GM12874 (cell line): ENCODE data around the gene PON3.

Experiments used
- CTCF ChIP-seq: IDR thresholded peaks from 2 replicates; pipeline ENCODE4 v1.5.1; 2011; ENCODE audit warnings: low read depth, mild to moderate bottlenecking, control low read depth, low read length, moderate library complexity; ENCODE audit not compliant: insufficient read depth

PON3 gene

GRCh38 chr7:95411036-95411435 lies 14.9 kb upstream of the PON3 start:
- no peak for TF ChIP-seq CTCF

DNA sequence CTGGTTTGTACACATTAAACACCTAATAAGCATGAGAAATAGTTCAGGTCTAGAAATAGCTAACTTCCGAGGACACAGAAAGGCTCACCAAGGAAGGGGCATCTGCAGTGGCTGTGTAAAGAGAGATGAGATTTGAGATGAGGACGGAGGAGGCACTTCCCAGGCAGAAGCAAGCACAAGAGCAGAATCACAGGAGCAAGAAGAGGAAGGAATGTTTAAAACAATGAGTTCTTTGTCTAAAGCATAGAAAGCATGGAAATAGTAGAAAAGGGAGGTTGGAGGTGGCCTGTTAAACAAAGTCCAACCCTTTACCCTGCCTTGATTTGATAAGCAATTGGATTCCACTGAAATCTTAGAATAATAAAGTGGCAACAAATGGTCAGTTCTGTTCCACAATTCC lies 11.6 kb upstream of the PON3 start:
- TF ChIP-seq CTCF, result no peak

DNA sequence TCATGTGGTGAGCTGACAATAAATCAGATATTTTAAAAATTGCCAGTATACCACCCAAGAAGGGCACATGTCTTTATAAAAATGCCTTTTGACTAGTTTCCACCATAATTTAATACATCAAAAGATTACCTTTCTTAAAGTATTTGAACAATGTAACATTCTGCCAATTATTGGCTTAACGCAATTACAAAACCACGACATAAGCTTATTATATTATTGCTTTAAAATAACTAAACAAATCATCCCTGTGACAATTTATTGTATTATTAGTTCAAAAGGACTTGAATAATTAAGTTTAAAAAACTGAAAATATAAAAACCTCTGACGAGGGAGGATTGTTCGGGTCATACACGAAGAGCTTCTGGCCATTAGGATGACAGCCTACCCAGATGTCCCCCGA lies 9.6 kb upstream of the PON3 start:
- TF ChIP-seq CTCF, result no peak

DNA sequence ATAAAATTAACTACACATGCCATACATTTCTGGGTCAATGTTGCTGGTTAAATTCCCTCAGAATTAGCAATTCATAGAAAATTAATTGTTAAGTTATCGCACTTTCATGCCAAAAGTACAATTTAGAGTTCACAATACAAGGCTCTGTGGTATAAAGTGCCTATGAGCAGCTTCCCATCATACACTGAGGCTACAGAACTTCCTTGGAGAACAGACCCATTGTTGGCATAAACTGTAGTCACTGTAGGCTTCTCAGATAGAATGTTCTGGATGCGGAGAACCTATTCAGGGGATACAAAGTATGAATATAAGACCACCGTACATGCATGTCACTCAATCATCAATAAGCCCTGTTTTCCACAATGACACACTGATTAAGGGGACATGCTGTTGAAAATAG lies 9.0 kb upstream of the PON3 start:
- TF ChIP-seq CTCF, result no peak

DNA sequence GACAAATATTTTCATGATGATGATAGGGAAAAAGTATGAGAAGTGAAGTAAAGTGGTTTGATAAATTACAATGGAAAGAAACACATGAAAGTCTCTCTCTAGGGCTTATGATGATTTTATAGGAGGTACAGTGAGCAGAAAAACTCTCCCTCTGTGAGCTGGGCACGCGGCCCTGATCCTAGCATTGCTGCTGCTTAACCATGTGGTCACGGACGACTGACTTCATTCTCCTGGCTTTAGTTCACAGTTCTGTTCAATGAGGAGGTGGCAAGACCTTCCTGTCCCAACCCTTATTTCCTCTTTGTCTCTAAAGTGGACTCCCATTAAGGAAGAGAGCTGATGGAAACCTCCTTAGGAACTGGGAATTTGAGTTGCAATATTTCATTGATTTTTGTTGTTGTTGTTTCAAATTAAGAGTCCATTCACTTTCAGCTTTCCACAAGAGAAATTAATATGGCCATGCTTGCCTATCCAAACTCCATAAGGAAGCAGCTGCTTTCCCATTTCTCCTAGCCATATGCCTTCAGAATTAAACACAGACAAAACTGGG lies 8.2 kb upstream of the PON3 start:
- no peak for TF ChIP-seq CTCF

DNA sequence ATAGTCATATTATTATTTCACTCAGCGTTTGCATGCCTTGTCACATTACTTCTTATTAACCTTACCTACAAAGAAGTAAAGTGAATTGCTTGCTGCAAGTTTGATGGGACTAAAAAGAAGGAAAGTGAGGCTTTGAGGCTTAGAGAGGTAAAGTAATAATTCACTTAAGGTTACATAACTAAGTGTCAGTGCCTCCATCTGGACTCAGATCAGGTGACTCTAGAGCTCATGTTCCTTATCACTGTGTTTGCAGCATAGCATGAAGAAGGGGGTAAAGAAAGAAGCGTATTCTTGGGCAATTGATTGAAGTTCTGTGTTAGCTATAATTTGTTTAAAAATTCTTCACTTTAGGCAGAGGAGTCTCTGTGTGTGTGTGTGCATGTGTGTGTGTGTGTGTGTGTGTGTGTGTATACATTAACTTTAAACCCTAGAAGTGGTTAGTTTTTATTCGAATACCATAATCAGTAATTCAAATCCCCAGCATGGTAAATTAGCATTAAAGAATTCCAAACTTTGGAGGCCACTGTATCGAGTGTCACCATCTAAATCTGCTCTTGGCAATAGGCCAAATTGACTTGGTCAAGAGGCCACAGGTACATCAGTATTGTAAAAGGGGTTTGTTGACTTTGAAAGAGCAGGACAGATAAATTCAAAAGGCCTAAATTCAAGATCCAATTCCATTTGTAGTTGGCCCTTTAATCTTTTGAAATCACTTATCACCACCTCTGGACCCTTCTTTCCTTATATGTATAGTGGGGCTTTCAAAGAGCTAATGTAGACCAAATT lies 2.2 kb upstream of the PON3 start:
- TF ChIP-seq CTCF, result no peak

- TF ChIP-seq CTCF, result no peak
Observed at GRCh38 chr7:95397381-95397780, 1.2 kb upstream of the PON3 start.
